Measurements from ENCODE around the gene DNAH14. TPM values are rescaled to one million over a fixed set of nuclear protein-coding genes. Genes with fewer than 3 reads are reported as not detected.

The DNAH14 gene
- total and polyA plus RNA-seq, 2 of the 8 experiments (the other 6 are each of a cell fraction or from before 2014, with no cell fraction given) = 8.4 to 40.7 TPM

- TF ChIP-seq SIRT6 (IDR thresholded peaks at IDR 0.05; ENCODE audit: low read length) = no peak
Observed at GRCh38 chr1:225448146-225448805, 518.8 kb downstream of the DNAH14 start (continued).

All from H1 (cell line).